Measurements from ENCODE around the gene ZCCHC2. TPM values are rescaled to one million over a fixed set of nuclear protein-coding genes. Genes with fewer than 3 reads are reported as not detected.

The ZCCHC2 gene
- polyA plus RNA-seq, 4 donors, result 10.5 to 17.8 (median 14.4) TPM

DNA sequence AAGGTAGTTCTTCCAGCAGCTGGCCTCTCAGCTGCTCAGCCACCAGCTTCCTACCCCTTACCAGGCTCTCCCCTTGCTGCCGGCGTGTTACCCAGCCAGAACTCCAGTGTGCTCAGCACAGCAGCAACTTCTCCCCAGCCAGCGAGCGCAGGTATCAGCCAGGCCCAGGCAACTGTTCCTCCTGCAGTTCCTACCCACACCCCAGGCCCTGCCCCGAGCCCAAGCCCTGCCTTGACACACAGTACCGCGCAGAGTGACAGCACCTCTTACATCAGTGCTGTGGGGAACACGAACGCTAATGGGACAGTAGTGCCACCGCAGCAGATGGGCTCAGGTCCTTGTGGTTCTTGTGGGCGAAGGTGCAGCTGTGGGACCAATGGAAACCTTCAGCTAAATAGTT, 52.0 kb downstream of the ZCCHC2 start:
- no peak for DNase-seq (ENCODE audit: low read depth in 4 of 4, low spot score in 2 of 4)

GRCh38 chr18:62576271-62576670, 53.4 kb downstream of the ZCCHC2 start:
- DNase-seq (ENCODE audit: low read depth in 4 of 4, low spot score in 2 of 4), result no peak

DNA sequence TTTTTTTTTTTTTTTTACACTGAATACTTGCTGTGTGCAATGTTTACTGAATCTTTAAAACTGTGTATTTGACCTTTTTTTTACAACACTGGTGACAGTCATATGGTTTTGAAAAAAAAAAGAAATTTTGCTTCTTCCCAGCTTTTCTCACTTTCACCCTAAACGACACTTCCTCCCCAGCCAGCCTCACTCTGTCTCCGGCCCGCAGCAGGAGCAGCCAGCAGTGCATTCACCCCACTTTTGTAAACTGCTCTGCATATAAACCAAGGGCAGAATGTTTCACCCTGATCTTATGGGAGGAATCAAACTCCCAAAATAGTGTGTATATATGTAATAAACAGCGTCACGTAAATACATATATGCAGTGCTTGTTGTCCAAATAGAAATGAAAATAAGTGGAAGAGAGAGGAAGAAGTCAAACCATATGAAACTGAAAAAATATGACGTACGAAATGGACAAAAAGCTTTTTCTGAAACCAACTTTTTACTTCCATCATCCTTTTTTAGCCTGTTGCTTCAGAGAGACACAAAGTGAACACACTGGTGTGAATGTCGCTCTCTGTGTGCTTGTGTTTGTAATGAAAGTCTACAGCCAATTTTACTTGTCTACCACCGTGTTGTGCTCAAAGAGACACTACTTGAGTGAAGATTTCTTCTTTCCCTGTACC, 54.2 kb downstream of the ZCCHC2 start:
- no peak for DNase-seq (ENCODE audit: low read depth in 4 of 4, low spot score in 2 of 4)

- DNase-seq (ENCODE audit: low read depth in 4 of 4, low spot score in 2 of 4), result no peak
These were observed 54.9 kb downstream of the ZCCHC2 start for GRCh38 chr18:62577765-62578164.

DNA sequence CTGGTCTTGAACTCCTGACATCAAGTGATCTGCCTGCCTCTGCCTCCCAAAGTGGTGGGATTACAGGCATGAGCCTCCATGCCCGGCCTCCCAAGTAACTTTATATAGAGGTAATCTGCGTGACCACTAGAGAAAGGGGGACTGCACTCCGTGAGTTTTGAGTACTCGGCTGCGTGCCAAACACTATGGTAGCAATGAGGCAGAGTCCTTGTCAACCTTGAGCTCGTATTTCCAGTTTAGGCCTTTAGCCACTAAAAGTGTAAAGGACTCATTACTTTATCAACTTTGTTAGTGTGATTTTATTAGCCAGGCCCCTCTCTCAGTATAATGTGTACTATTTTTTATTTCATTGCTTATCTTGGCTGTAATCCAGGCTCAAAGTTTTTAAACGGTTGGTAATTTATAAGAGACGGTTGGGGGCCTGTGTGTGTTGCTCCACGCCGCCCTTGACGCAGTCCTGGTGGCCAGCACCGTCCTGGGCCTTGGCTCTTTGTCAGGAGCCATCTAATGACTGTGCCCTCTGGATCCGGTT, 56.2 kb downstream of the ZCCHC2 start:
- DNase-seq (ENCODE audit: low read depth in 4 of 4, low spot score in 2 of 4), result no peak

DNA sequence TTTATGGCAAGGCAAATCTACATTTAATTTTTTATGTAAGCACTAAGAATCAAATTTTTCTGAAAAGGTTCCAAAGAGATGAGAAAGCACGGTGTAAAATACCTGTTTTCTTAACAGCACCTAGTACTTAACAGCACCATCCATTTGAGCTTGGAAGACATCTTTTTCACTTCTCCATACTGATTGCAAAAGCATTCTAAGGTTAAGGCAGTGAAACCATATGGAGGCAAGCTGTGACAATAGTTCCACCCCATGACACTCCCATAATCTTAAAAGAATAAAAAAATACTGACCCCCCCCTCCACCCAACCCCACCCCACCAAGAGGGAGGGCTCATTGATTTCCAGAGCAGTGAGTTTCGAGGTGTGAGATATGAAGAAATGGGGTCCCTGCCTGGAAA, 60.6 kb downstream of the ZCCHC2 start:
- no peak for DNase-seq (ENCODE audit: low read depth in 4 of 4, low spot score in 2 of 4)

GRCh38 chr18:62584241-62585120, 61.7 kb downstream of the ZCCHC2 start:
- DNase-seq (ENCODE audit: low read depth in 4 of 4, low spot score in 2 of 4), result peak in 3 of 4 donors; percentile 56 to 86 (median 65)

GRCh38 chr18:62585274-62586150, 62.7 kb downstream of the ZCCHC2 start:
- DNase-seq (ENCODE audit: low read depth in 4 of 4, low spot score in 2 of 4), result no peak

GRCh38 chr18:62586151-62586774, 63.4 kb downstream of the ZCCHC2 start:
- DNase-seq (ENCODE audit: low read depth in 4 of 4, low spot score in 2 of 4), result peak in 1 of 4 donors; percentile 52

DNA sequence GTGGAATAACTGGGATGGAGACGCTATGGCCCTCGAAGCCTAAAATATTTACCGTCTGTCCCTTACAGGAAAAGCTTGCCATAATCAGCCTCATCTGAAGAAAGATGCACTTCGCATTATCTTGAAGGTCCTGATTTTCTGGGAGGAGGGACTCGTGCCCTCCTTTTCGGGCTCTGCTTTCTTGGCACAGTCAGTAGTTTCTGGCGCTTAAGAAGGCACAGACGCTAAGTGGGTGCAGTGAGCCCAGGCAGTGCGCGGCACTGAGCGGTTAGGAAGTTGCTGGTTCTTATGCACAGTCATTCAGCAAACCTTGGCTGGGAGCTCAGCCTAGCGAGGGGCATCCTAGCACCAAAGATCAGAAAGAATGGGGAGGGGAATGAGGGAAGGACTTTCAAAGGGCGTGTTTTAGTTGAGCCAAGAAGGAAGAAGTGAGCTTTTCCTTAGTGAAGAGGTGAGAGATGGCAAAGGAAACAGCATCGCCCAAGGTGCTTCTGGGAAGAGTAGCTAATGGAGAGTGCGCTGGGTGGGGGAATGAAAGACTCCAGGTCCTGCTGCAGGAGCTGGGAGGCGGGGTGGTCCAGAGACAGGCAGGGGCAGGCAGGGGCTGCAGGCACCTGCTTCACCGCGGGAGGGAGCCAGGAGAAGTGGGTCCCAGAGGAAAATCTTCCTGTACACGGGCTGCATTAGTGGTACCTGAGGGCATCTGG, 64.1 kb downstream of the ZCCHC2 start:
- DNase-seq (ENCODE audit: low read depth in 4 of 4, low spot score in 2 of 4), result no peak

- DNase-seq (ENCODE audit: low read depth in 4 of 4, low spot score in 2 of 4), result no peak
These were observed 64.9 kb downstream of the ZCCHC2 start for GRCh38 chr18:62587689-62588088.

- DNase-seq (ENCODE audit: low read depth in 4 of 4, low spot score in 2 of 4), result no peak
These were observed 65.4 kb downstream of the ZCCHC2 start for GRCh38 chr18:62588217-62588616.

DNA sequence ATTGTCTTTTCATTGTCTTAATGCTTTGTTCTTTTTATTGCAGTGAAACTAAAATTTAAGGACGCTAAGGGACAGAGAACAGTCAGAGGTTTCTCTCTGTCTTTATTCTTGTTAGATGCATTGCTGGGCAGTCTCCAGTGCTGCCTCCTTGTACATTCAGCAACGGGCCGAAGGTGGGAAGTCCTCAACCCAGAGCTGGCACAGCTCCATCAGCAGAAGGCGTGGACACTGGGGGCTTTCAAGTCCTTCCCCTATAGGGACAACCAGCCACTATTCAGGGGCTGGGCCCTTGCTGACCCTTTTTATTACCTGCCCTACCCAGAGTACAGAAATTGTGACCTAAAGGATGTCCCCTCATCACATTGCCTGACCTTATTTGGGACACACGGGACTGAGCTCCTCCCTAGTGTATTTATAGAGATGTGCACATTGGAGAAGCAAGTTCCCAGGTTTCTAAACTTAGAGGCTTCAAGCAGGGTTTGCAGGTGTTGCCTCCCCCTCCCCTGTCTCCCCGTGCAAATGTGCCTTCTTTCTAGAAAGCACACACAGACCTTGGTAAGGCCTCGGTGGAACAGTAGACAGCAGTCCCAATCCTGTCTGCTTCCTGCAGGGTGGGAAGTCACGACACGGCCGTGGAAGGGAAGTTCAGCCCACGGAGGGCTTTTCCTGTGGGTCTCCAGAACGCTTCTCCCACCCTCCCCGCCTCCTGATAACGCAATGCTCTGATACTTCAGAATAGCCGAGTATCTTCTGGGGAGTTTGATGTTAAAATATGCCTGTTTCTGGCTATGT, 68.2 kb downstream of the ZCCHC2 start:
- DNase-seq (ENCODE audit: low read depth in 4 of 4, low spot score in 2 of 4), result no peak

- no peak for DNase-seq (ENCODE audit: low read depth in 4 of 4, low spot score in 2 of 4)
These were observed 73.5 kb downstream of the ZCCHC2 start for GRCh38 chr18:62596145-62597005.

- no peak for DNase-seq (ENCODE audit: low read depth in 4 of 4, low spot score in 2 of 4)
These were observed 79.0 kb downstream of the ZCCHC2 start for GRCh38 chr18:62601871-62602270.

DNA sequence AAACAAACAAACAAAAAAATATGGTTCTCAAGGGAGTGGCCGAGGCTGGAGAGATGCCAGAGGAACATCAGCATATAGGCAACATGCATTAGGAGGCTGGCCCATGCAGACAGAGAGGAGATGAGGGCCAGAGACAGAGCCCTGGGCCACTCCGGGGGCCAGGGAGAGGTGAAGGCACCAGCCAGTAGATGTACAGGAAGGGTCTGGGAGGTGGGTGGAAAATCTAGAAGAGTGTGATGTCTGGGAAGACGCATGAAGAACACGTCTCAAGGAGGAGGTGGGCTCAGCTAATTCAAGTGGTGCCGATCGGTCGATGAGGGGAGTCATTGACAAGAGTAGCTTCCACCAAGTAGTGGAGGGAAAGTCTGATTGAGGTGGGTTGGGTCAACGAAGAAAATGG, 79.9 kb downstream of the ZCCHC2 start:
- no peak for DNase-seq (ENCODE audit: low read depth in 4 of 4, low spot score in 2 of 4)

DNA sequence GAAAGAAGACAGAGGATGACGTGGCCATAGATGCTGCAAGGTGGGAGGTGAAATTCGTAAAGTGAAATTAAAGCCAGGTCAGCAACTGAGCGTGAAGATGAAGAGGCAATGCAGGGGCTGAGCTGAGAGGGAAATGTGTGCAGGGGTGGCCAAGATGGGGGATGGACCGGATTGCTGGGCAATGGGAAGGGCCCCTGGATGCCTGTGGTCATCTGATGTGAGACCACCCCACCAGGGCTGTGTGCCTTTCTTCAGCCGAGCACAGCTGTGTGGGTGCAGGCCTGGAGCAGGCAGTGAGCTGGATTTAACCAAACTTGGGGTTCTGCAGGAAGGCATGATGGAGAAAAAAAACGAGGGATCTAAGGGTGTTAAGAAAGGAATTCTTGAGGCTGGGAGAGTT, 80.4 kb downstream of the ZCCHC2 start:
- no peak for DNase-seq (ENCODE audit: low read depth in 4 of 4, low spot score in 2 of 4)

- no peak for DNase-seq (ENCODE audit: low read depth in 4 of 4, low spot score in 2 of 4)
These were observed 81.2 kb downstream of the ZCCHC2 start for GRCh38 chr18:62603979-62604378.
